Mesenchymal stem cell (in vitro differentiated cells and primary cell): ENCODE data around the gene TMC4.
A peak's percentile ranks its signal among the peaks of the same experiment; 100 is the strongest.

ENCODE experiments used
- DNase-seq: peaks from one replicate; pipeline ENCODE4 v3.0.0-alpha.2; 2013
- H2AFZ ChIP-seq: one replicate; pipeline ENCODE4 v1.6.1; 2013; ENCODE audit warnings: low read depth, mild to moderate bottlenecking, control low read depth, inconsistent platforms, low read length, moderate library complexity
- H2AK5ac ChIP-seq: 2 replicates; pipeline ENCODE4 v1.6.1; 2013; ENCODE audit warnings: low read length, moderate library complexity, mild to moderate bottlenecking, inconsistent platforms; ENCODE audit not compliant: severe bottlenecking
- H2BK120ac ChIP-seq: one replicate; pipeline ENCODE4 v1.6.1; 2013; ENCODE audit warnings: low read depth, mild to moderate bottlenecking, inconsistent platforms, low read length, moderate library complexity
- H2BK12ac ChIP-seq, 2 experiments: one replicate each; pipeline ENCODE4 v1.6.1; 2013; ENCODE audit warnings: inconsistent platforms in 2 of 2, low read length in 2 of 2, mild to moderate bottlenecking in 2 of 2, moderate library complexity in 2 of 2, control low read depth in 1 of 2
- H2BK15ac ChIP-seq: one replicate; pipeline ENCODE4 v1.6.1; 2013; ENCODE audit warnings: mild to moderate bottlenecking, low read depth, inconsistent platforms; ENCODE audit not compliant: poor library complexity, severe bottlenecking
- H2BK5ac ChIP-seq: 2 replicates; pipeline ENCODE4 v1.6.1; 2013; ENCODE audit warnings: low read depth, mild to moderate bottlenecking, low read length, control low read depth, inconsistent platforms; ENCODE audit not compliant: poor library complexity, severe bottlenecking
- H3K14ac ChIP-seq, 2 experiments: one replicate each; pipeline ENCODE4 v1.6.1; 2013; ENCODE audit warnings: inconsistent platforms in 2 of 2, low read length in 2 of 2, control low read depth in 1 of 2, mild to moderate bottlenecking in 1 of 2, moderate library complexity in 1 of 2
- H3K18ac ChIP-seq, 2 experiments: one replicate each; pipeline ENCODE4 v1.6.1; 2013; ENCODE audit warnings: inconsistent platforms in 2 of 2, low read length in 2 of 2, control low read depth in 1 of 2, low read depth in 1 of 2, mild to moderate bottlenecking in 1 of 2
- H3K23ac ChIP-seq, 2 experiments: one replicate each; pipeline ENCODE4 v1.6.1; 2013; ENCODE audit warnings: inconsistent platforms in 2 of 2, low read length in 2 of 2, mild to moderate bottlenecking in 2 of 2, moderate library complexity in 2 of 2, control low read depth in 1 of 2
- H3K27ac ChIP-seq: 2 replicates; pipeline ENCODE4 v1.5.1; 2013; ENCODE audit warnings: mild to moderate bottlenecking, moderate library complexity, low read length, control low read depth, inconsistent platforms; ENCODE audit not compliant: poor library complexity, severe bottlenecking
- H3K27me3 ChIP-seq, 2 experiments: 2 replicates each; pipeline versions ENCODE4 v1.6.1 to v1.7.0; 2013; ENCODE audit warnings: low read length in 2 of 2, mild to moderate bottlenecking in 2 of 2, moderate library complexity in 2 of 2, control low read depth in 1 of 2, inconsistent platforms in 1 of 2; ENCODE audit not compliant: control insufficient read depth in 1 of 2, insufficient read depth in 1 of 2
- H3K36me3 ChIP-seq, 2 experiments: 2 replicates each; pipeline versions ENCODE4 v1.6.1 to v1.7.0; 2013; ENCODE audit warnings: low read length in 2 of 2, control low read depth in 1 of 2, inconsistent platforms in 1 of 2, low read depth in 1 of 2, mild to moderate bottlenecking in 1 of 2; ENCODE audit not compliant: insufficient read depth in 2 of 2, control insufficient read depth in 1 of 2
- H3K4ac ChIP-seq, 2 experiments: one replicate each; pipeline ENCODE4 v1.6.1; 2013; ENCODE audit warnings: inconsistent platforms in 2 of 2, low read length in 2 of 2, mild to moderate bottlenecking in 2 of 2, moderate library complexity in 2 of 2, control low read depth in 1 of 2, low read depth in 1 of 2
- H3K4me1 ChIP-seq: 2 replicates; pipeline ENCODE4 v1.6.1; 2013; ENCODE audit warnings: low read depth, low read length, control low read depth; ENCODE audit not compliant: control insufficient read depth, insufficient read depth
- H3K4me2 ChIP-seq: 2 replicates; pipeline ENCODE4 v1.6.1; 2013; ENCODE audit warnings: low read length, mild to moderate bottlenecking, inconsistent platforms; ENCODE audit not compliant: poor library complexity, severe bottlenecking
- H3K4me3 ChIP-seq, 2 experiments: 2 replicates each; pipeline versions ENCODE4 v1.5.1 to v1.7.0; 2013; ENCODE audit warnings: low read length in 2 of 2, mild to moderate bottlenecking in 2 of 2, control low read depth in 1 of 2, low read depth in 1 of 2; ENCODE audit not compliant: insufficient read depth in 1 of 2
- H3K79me1 ChIP-seq: replicated peaks from 2 replicates; pipeline ENCODE4 v1.6.1; 2013; ENCODE audit warnings: mild to moderate bottlenecking, control low read depth, low read length, inconsistent platforms; ENCODE audit not compliant: poor library complexity, severe bottlenecking
- H3K9ac ChIP-seq: 2 replicates; pipeline ENCODE4 v1.7.0; 2013; ENCODE audit warnings: mild to moderate bottlenecking, low read length, moderate library complexity
- H3K9me3 ChIP-seq: 2 replicates; pipeline ENCODE4 v1.7.0; 2013; ENCODE audit warnings: mild to moderate bottlenecking, low read length; ENCODE audit not compliant: control insufficient read depth
- H4K8ac ChIP-seq: one replicate; pipeline ENCODE4 v1.6.1; 2013; ENCODE audit warnings: inconsistent platforms, mild to moderate bottlenecking, low read length, moderate library complexity
- H4K91ac ChIP-seq: one replicate; pipeline ENCODE4 v1.6.1; 2013; ENCODE audit warnings: mild to moderate bottlenecking, low read length, inconsistent platforms
- WGBS: methylation state at CpG from one replicate; pipeline ENCODE4 v1.1.7; 2013; ENCODE audit warnings: mixed read lengths; 5-methylcytosine and 5-hydroxymethylcytosine counted together

TMC4 gene

GRCh38 chr19:54203151-54203611 is 30.2 kb upstream of the TMC4 start:
- WGBS, result 80% methylated on average over 9 of the region's 9 CpGs
- Histone ChIP-seq H3K4me1 (peaks cover 34% of the 10 kb centered on the region), H3K9me3 (no peaks in the 10 kb centered on the region)

GRCh38 chr19:54201980-54202379 is 29.0 kb upstream of the TMC4 start:
- peak overlapping the region; percentile 97 for H3K9ac ChIP-seq
- peaks cover 40 to 61% of the 10 kb centered on the region in 2 experiments for H3K36me3 ChIP-seq
- H3K4ac ChIP-seq, result no peak overlapping the region
- no peak overlapping the region for H3K23ac ChIP-seq
- no peak overlapping the region for H3K14ac ChIP-seq
- no peak overlapping the region for H3K18ac ChIP-seq
- no peak overlapping the region for H2BK12ac ChIP-seq
- no peak overlapping the region for H2BK5ac ChIP-seq
- peak overlapping the region; percentile 13 for H3K27ac ChIP-seq
- peak overlapping the region in 1 of 2 experiments; percentile 91 for H3K4me3 ChIP-seq
- no peak overlapping the region for H2BK15ac ChIP-seq
- H2AFZ ChIP-seq, result no peak overlapping the region
- no peak overlapping the region for H4K8ac ChIP-seq
- no peak overlapping the region for H4K91ac ChIP-seq
- no peaks in the 10 kb centered on the region for H3K9me3 ChIP-seq
- H2BK120ac ChIP-seq, result no peak overlapping the region
- H3K27me3 ChIP-seq, result no peaks in the 10 kb centered on the region
- peaks cover 5% of the 10 kb centered on the region for H3K79me1 ChIP-seq
- H3K4me1 ChIP-seq, result peaks cover 27% of the 10 kb centered on the region
- peak; percentile 31 for DNase-seq
- peak overlapping the region; percentile 67 for H3K4me2 ChIP-seq
- no peak overlapping the region for H2AK5ac ChIP-seq
- WGBS, result 60% methylated on average over 13 of the region's 13 CpGs

More at GRCh38 chr19:54203151-54203611, 30.2 kb upstream of the TMC4 start:
- DNase-seq, result no peak
- H2AFZ ChIP-seq, result no peak overlapping the region
- H3K14ac ChIP-seq, result no peak overlapping the region
- H3K27ac ChIP-seq, result peak overlapping the region; percentile 64
- no peak overlapping the region for H2BK120ac ChIP-seq
- no peaks in the 10 kb centered on the region for H3K27me3 ChIP-seq
- no peak overlapping the region for H4K91ac ChIP-seq
- H3K4me3 ChIP-seq, result peak overlapping the region; percentile 21 to 91
- peak overlapping the region; percentile 97 for H3K9ac ChIP-seq
- H3K18ac ChIP-seq, result no peak overlapping the region
- peaks cover 3% of the 10 kb centered on the region for H3K79me1 ChIP-seq
- H2BK15ac ChIP-seq, result no peak overlapping the region
- H3K23ac ChIP-seq, result no peak overlapping the region
- no peak overlapping the region for H3K4ac ChIP-seq
- H2AK5ac ChIP-seq, result no peak overlapping the region
- no peak overlapping the region for H2BK5ac ChIP-seq
- no peak overlapping the region for H4K8ac ChIP-seq
- H3K36me3 ChIP-seq, result peaks cover 52 to 69% of the 10 kb centered on the region in 2 experiments
- peak overlapping the region; percentile 55 for H3K4me2 ChIP-seq
- H2BK12ac ChIP-seq, result no peak overlapping the region

DNA sequence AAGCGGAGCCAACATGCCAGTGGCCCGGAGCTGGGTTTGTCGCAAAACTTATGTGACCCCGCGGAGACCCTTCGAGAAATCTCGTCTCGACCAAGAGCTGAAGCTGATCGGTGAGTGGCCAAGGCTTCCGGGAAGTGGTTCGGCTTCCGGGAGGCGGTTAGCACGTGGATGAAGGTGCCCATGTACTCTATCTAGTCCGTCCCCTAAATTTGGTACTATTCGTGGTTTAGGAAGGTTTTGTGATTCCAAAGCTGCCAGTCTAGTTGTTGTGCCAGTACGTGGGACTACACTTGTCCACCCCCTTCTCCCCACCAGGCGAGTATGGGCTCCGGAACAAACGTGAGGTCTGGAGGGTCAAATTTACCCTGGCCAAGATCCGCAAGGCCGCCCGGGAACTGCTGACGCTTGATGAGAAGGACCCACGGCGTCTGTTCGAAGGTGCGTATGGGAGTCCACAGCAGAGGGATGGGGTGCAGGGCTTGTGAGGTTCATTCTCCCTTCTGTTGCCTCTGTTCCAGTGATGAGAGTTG is 28.3 kb upstream of the TMC4 start:
- no peak overlapping the region for H2BK15ac ChIP-seq
- under 1% methylated on average over 28 of the region's 28 CpGs for WGBS
- H3K4me1 ChIP-seq, result peaks cover 21% of the 10 kb centered on the region
- no peak overlapping the region for H2BK12ac ChIP-seq
- no peak overlapping the region for H4K8ac ChIP-seq
- DNase-seq, result no peak
- no peak overlapping the region for H2AFZ ChIP-seq
- no peak overlapping the region for H3K23ac ChIP-seq
- H4K91ac ChIP-seq, result no peak overlapping the region
- H3K9ac ChIP-seq, result peak overlapping the region; percentile 97
- H3K4me3 ChIP-seq, result peak overlapping the region; percentile 71 to 91
- H2AK5ac ChIP-seq, result peak overlapping the region; percentile 68
- H3K14ac ChIP-seq, result peak overlapping the region in 1 of 2 experiments; percentile 67
- peaks cover 5% of the 10 kb centered on the region for H3K79me1 ChIP-seq
- H3K9me3 ChIP-seq, result no peaks in the 10 kb centered on the region
- peak overlapping the region; percentile 95 for H3K27ac ChIP-seq
- H3K18ac ChIP-seq, result peak overlapping the region; percentile 9 to 48
- no peaks in the 10 kb centered on the region for H3K27me3 ChIP-seq
- peaks cover 32 to 60% of the 10 kb centered on the region in 2 experiments for H3K36me3 ChIP-seq
- no peak overlapping the region for H2BK120ac ChIP-seq
- peak overlapping the region; percentile 67 for H3K4me2 ChIP-seq
- H2BK5ac ChIP-seq, result no peak overlapping the region
- peak overlapping the region in 1 of 2 experiments; percentile 41 for H3K4ac ChIP-seq

DNA sequence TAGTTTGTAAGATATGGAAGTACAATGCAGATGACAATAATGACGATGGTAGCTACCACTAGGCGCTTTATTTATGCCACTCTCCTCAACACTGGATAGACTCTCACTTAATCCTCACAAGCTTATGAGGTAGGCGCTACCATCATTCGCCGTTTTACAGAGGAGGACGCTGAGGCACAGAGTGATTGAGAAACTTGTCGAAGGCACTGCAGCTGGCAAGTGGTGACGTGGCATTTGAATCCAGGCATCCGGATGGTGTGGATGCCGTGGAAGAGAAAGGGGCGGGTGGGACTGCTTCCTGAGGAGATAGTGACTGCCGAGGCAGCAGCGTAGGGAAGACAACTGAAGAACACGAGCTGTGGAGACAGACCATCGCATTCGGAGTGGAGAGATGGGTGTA is 26.4 kb upstream of the TMC4 start:
- Histone ChIP-seq H2BK5ac (no peak overlapping the region), H2BK120ac (no peak overlapping the region), H3K4me3 (no peak overlapping the region), H3K18ac (no peak overlapping the region), H2BK15ac (no peak overlapping the region), H3K23ac (no peak overlapping the region), H3K27ac (no peak overlapping the region), H3K4me1 (peaks cover 15% of the 10 kb centered on the region), H3K4me2 (no peak overlapping the region), H4K91ac (peak overlapping the region; percentile 46), H3K27me3 (no peaks in the 10 kb centered on the region), H3K4ac (peak overlapping the region in 1 of 2 experiments; percentile 85), H3K79me1 (peaks cover 8% of the 10 kb centered on the region), H2BK12ac (no peak overlapping the region), H3K9me3 (no peaks in the 10 kb centered on the region), H3K14ac (no peak overlapping the region), H4K8ac (no peak overlapping the region), H3K9ac (no peak overlapping the region), H2AFZ (no peak overlapping the region), H3K36me3 (peaks cover 22 to 54% of the 10 kb centered on the region in 2 experiments), H2AK5ac (peak overlapping the region; percentile 56)
- no peak for DNase-seq
- WGBS, result 94% methylated on average over 13 of the region's 16 CpGs
